Frontal cortex (tissue), 4 donors: ENCODE results near the gene CLINT1. TPM values are rescaled to one million over a fixed set of nuclear protein-coding genes. Genes with fewer than 3 reads are reported as not detected.

Source experiments
- DNase-seq, 2 donors: peaks; one replicate each; pipeline ENCODE4 v3.0.0; 2012; ENCODE audit warnings: low spot score in 2 of 2
- FAIRE-seq: peaks from 2 replicates; lab custom pipeline; 2012; peaks lifted over from hg19 to GRCh38; lab: Jason Lieb, UNC
- total RNA-seq: library from RNA; depleted of rRNA; stranded (reverse); fragments of >200 nt; gene quantifications from one replicate; pipeline ENCODE4 v1.2.3, GENCODE V29; 2014
- donor health status: control.
- donor health status: control.
- donor health status: control.

Gene CLINT1
- total RNA-seq, 1 donor from 2014 or later = 56.3 TPM

DNA sequence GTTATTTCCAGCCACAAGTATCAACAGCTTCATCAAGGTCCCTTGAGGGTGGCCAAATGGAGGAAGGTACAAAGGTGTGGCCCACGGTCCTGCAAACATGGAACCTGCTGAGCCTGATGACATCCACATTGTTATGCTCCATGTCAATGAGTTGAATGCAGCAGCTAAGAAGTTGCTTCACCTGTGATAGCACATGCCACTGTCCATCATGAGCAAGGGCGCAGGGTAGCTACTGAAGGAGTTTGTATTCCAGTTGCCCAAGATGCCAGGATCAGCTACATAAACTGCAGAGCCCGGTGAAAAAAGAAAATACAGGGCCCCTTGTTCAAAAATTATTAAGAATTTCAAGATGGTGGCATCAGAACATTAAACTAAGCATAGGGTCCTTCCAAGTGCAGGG, 91.3 kb downstream of the CLINT1 start:
- no peak for FAIRE-seq
- DNase-seq = no peak

DNA sequence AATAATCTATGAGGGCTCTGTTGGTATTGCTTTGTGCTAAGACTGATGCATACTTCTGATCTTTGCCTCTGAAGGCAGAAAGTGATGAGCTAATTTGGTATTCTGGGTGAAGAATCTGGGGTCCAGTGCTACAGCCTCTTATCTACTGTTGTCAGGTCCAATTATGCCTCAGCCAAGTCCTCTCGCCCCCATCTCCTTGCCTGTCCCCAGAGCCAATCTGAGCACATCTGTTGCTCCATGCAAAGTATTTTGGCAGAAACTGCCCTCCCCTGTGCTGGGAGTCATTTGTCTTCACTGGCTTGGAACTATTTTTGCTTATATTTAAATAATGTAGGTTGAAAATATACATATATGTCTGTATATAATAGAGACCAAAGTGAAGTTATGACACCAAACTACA, 92.0 kb downstream of the CLINT1 start:
- DNase-seq (no peak), FAIRE-seq (no peak)

DNA sequence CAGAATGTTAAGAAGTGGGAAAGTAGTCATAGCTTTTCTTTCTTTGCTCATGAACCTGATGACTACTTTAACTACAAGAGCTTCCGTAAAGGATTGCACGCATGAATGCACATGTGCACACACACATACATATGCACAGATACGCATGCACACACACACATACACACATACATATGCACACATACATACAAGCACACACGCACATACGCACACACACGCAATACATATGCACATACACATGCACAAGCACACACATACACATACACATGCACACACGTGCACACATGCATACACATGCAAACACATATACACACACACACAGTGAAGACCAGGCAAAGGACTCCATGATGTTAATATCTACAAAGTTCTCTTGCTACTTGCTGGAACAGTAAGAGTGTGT, 92.5 kb downstream of the CLINT1 start:
- no peak for FAIRE-seq

DNA sequence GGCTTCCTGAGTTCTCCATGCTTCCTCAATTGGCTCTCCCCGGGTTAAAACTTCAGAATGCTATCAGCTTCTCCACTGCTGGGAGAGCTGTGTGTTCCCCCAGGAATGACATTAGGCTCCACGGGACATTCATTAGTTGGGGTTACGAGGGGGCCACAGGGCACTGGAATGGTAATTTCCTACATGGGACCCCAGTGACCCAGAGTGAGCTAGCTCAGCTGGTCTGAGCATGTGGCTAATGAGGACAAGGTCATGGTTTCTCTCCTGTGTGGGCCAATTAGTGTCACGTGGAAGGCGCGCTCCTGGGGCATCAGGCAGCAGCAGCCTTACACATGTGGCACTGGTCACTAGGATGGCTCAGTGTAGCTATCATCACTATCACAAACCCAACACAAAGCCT, 94.4 kb downstream of the CLINT1 start:
- FAIRE-seq (no peak), DNase-seq (no peak)

More for the DNA sequence above, 92.5 kb downstream of the CLINT1 start:
- no peak for DNase-seq

DNA sequence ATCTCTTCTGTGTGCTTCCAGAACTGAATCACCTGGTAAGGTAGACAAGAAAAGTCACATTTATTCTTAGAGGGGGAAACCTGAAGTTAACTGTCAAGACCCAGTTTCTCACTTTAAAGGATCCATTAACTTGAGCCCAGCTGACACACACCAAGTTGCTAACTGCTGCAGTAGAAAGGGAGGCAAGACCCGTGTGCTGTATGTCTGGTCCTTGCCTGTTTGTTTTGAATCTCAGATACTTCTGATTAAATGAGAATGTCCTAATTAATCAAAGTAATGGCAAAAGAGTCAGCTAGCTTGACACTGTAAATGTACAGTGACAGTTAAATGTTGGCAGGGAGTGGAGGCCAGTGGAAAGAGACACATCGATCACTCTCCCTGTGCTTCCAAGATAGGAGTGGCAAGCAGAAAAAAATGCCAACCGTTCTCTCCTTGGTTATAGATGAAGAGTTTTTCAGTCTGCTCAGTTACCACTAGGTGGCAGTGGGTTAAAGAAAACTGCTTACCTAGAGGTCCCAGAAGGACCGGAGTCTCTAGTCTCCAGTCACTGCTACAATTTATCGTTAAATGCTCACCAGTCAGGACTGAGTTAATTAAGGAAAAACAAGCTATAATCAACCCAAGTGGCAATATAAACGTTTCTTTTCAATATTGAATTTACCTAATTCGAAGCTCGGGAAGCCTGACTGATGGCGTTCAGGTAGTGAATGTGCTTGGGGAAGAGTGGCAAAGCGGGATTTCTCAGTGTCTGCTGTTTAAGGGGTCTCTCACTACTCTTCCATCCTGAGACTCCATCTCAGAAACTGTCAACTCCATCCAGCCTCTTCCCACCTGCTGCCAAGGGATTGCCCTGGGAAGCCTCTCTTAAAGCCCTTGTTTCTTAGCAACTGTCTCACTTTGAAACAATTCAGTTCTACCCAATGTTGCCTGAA, 97.0 kb downstream of the CLINT1 start:
- DNase-seq (peak in 1 of 2 donors; percentile 48), FAIRE-seq (peak; percentile 33)

DNA sequence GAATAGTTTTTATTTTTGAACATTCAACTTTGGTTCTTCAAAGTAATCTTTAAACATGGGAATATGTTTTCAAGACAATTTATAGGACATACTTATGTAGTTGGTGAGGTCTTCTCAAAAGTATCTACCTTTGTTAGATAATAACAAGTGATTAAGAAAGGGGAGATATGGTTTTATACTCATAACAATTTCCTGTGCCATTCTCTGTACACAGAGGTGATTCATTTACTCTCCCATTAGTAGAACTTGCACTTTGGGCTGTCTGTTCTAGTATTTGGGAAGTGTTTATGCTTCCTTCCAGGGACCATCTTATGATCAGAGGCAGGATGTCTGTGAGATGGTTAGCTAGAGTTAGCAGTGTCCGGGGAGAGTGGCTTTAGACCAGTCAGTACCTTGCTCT, 100.2 kb downstream of the CLINT1 start:
- FAIRE-seq (no peak), DNase-seq (no peak)

DNA sequence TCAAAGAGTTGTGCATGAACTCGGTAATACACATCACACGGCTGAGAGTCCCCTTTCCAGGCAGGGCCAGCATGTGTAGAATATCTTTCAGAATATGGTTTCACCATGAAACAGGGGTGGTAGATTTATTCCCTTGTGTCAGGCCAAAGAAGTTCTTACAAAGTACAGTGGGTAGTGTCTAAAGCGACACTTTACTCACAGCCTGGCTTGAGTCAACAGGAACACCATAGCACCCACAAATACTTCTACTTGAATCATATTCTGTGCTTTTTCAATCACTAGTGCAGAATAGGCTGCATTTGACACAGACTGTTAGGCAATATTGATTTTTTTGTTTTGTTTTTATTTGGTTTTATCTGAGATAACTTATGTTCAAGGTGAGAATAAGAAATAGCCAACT, 102.8 kb downstream of the CLINT1 start:
- DNase-seq (no peak), FAIRE-seq (no peak)

DNA sequence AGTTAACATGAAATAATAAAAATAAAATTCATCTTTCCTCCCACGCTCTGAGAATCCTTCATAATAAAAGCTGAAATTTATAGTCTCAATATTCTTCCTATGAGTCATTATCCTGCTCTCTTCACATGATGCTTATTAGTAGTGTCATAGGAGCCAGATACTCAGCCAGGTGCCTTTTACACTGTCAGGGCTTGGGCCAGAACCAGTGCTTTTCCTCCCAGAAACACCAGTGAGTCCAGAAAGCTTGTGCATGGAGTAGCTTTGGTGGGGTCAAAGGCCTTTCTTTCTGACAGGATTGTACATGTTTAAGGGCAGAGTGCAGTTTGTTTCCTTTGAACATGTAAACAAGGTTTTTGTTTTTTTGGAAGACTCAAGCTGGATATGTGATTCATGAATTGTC, 108.6 kb downstream of the CLINT1 start:
- DNase-seq (no peak), FAIRE-seq (no peak)

DNA sequence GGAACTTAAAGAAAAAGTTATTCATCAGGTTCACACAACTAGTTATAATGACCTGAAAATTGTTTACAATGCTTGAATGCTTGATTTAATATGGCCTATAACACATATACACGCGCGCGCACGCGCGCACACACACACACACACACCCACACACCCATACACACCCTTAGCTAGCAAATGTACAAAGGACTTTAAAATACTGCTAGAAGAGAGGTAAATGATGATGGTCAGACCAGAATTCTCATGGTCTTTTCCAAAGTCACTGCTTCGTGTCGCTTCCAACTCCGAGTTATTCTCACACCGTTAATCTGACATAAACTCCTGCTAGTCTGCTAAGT, 109.5 kb downstream of the CLINT1 start:
- FAIRE-seq = no peak

DNA sequence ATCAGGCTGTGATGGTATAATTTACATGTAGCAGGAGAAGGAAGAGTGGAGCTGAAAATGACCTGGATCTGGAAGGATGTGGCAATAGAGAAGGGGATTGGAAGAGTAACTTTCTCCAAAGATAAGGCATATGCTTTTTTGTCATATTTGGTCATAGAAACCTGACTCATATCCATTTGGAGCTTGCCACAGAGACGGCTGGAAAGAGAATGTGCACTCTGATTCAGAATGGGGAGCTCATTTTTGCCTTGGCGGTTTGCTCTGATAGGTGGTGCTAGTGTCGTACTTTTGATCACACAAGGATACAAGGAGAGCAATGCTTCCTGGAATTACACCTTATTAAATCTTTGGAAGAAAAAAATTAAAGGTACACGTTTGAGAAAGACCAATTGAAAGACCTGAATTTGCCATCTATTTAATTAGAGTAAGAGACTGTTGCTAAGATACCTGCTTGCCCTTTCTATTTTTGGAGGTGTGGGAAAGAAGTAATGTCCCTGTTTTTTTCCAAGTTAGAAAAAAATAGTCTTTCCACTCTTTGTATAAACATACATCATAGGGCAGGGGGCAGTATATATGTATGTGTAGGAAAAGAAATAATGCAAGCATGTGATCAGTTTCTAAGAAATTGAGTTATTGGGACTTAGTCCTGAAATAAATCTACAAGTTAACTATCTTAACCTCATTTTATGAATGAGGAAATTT, 110.0 kb downstream of the CLINT1 start:
- FAIRE-seq (no peak), DNase-seq (peak in 1 of 2 donors; percentile 28)

More for the DNA sequence above, 109.5 kb downstream of the CLINT1 start:
- no peak for DNase-seq

DNA sequence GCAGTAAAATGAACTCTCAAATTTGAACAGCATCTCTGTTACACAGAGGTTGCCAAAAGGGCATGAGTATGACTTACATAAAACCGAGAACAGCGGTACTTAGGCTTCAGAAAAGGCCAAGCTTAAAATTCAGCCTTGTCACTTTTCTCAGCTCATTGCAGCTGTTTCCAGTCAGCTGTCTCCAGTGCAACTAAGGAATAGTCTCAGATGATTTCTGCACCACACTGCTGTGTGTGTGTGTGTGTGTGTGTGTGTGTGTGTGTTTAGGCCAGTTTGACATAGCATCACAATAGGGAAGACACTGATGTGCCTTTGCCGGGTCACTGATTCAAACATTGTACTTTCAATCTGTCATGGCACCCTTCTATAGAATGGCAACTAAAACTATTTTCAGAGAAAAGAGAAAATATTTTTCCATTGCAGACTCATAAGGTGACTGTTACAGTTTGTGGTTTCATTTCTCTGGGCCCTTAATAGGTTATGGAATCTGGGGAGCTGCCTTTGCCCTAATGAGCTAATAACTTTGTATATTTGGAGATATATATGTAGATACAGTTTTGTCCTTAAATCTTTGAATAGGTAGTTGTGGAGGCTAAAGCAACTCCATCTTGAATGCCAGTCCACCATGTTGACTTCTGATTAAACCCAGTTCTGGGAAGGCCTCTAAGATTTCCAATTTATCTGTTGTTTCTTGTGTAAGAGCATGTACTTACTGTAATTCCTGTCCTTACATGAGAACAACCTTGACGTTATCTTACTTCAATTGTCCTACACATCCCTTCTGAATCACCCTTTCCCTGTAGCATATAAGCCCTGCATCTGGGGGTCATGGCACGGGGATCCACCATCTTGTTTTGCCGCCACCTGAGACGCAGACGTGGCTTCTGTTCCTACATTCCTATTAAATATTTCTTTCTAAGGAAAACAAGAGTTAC, 110.9 kb downstream of the CLINT1 start:
- FAIRE-seq (no peak), DNase-seq (no peak)

DNA sequence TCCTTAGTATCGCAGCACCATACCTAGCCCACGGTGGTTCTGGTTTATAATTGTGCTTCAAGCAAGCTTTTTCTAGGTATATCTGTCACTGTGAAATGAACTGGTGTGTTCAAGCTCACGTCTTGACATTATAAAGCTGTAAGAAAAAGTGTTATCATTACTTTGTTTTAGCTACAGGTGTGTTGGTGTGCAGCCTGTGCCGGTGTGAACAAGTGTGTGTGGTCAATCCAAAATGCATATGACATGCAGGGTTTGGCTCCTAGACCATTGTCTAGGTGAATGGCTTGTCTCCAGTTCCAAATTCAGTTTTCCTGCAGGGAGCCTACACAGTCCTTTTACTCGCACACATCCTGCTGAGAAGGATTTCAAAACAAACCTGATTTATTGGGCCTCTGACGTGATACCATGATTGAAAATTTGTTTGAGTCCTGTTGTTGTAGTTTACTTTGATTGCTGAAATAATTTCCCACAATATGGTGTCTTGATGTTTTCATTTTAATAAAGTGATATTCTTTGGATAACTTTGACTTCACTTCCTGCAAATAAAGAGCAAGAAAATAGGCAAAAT, 111.7 kb downstream of the CLINT1 start:
- no peak for DNase-seq

DNA sequence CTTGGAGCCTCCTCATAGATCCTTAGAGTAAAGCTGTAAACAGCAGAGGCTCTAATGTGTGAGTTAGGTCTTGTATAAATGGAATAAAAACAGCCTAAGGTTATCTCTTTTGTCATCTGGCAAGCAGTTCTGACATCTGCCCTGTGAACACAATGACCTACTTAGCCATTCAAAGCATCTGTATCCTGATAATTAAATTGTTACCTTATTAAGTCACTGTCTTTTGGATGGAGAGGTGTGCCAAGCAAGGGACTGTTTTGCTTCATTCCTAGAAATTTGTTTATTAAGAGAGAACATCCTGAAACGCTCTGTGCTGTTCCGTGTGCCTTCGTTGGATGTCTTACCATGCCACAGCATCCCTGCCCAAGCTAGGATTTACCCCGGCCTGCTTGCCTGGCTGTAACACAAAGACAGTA, 113.9 kb downstream of the CLINT1 start:
- no peak for FAIRE-seq
- DNase-seq = no peak

More for the DNA sequence above, 111.7 kb downstream of the CLINT1 start:
- FAIRE-seq = no peak

DNA sequence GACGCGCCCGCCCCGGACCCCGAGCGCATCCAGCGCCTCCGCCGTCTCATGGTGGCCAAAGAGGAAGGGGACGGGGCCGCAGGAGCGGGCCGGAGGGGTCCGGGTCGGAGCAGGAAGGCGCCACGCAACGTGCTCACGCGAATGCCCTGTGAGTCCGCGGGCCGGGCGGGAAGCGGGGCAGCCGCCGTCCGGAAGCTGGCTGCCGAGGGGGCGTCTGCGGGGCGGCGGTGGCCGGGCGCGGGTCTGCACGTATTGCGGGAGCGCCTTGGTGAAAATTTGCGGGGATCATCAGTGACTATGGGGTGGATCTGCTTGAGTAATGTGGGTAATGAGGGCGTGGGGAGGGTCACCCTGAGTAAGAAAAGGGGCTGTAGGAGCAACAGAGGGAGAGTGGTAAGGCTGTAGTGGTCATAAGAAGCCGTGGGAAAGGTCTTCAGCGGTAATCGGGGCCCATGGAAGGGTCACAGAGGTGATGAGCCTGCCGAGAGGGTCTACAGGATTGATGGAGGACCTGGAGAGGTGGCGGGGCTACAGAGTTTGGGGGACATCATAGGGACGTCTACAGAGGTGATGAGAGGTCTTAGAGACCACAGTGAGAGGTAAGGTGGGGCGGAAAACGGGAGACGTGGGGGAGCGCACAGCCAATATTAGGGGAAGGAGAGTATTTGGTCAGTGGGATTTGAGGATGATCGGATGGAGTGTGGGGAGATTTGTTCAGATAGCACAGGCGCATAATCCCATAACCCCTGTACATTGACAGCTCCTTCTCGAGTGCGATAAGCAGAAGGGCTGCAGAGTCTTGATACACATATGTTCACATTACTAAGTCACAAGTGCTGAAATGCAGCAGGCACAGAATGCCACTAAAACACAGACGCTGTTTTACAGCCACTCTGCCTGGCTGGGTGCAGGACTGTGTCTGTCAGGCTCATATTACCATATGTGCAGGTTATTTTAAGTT, 114.6 kb downstream of the CLINT1 start:
- peak; percentile 27 to 45 for DNase-seq
- FAIRE-seq = no peak

DNA sequence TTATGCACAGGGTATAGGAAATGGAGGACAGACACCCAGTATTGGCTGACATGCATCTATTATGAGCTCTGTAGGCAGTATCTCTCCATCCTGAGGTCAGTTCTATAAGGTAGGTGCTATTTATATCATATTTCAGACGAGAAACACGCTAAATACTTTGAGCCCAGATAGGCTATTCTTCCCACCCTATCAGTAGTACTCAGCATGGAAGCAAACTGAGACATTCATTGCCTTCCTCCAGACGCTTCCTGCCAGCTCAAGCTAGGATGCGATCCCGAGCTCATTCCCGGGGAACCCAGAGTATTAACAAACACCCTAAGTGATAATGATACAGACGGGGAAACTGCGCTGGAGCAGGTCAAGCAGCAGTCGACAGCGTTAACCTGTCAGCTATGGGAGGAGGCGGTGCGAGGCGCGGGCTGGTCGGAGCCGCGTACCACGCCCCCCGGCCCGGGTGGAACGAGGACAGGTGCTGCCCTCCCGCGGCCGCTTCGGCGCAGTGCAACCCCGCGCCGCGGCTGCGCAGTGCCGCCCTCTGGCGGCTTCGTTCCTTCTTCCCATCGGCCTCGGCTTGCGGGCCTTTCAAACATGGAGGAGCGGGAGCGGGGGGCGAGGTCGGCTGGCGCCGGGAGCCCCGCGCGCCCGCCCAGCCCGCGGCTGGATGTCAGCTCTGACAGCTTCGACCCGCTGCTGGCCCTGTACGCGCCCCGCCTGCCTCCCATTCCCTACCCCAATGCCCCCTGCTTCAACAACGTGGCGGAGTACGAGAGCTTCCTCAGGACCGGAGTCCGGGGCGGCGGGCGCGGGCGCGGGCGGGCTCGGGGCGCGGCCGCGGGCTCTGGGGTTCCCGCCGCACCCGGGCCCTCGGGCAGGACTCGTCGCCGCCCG, 115.5 kb downstream of the CLINT1 start, which contains the start of gene LSM11:
Gene LSM11, plus strand, starts transcription at position 550 of the 888 bp plus-strand sequence. Its CDS starts 39 bp downstream, at position 589.
- DNase-seq (peak; percentile 94 to 95), FAIRE-seq (no peak)

DNA sequence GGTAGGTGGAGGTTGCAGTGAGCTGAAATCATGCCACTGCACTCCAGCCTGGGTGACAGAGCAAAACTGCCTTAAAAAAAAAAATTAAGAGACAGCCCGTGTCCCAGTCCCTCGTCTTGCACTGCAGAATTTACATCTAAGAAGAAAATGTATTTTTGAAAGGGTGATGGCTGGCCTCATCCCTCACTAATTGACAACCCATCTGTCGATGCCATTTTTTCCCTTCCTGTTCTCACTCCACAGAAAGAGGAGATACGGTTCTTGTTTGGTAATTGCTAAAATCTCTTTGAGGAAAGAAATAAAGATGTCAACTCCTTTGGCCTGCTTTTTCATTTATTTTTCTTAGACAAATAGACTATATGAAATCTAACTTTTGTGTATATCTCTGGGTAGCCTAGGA, 117.8 kb downstream of the CLINT1 start:
- DNase-seq (no peak), FAIRE-seq (no peak)

DNA sequence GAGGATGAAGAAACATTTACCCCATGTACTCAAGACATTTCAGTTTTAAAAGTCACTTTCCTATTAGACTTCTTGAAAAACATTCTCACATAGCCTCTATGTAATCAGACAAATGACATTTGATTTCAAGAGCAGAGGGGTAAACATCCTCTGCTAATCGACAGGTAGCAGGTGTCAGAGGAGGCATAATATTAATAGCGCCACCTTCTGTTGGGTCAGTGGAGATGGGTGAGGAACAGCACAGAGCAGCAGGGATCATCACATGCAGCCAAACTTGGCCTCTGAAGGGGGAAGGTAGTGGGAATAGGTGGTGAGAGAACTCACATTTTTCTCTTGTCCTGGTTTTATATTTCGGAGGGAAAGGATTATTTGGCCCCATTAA, 118.7 kb downstream of the CLINT1 start:
- DNase-seq (no peak), FAIRE-seq (no peak)
